Gastroesophageal sphincter (tissue), 3 donors: Measurements from ENCODE around the gene CACNA1I.

Experiments used
- CTCF ChIP-seq, 4 experiments: fragments of 200-600 bp in 2 of 4; fragments of 450-650 bp in 2 of 4; sonication (generic) in 1 of 4; IDR thresholded peaks; one replicate each; pipeline ENCODE4 v1.5.1; 2017 to 2019; ENCODE audit warnings: antibody characterized with exemption in 4 of 4, mild to moderate bottlenecking in 2 of 4, moderate library complexity in 2 of 4
- EP300 ChIP-seq: sonication (generic); formaldehyde crosslinking; IDR thresholded peaks from one replicate; pipeline ENCODE4 v1.6.1; 2017; ENCODE audit warnings: antibody characterized with exemption, mild to moderate bottlenecking
- POLR2AphosphoS5 ChIP-seq: sonication (generic); formaldehyde crosslinking; IDR thresholded peaks from one replicate; pipeline ENCODE4 v1.6.1; 2017; ENCODE audit warnings: antibody characterized with exemption

- no peak for TF ChIP-seq CTCF (IDR thresholded peaks at IDR 0.05)
- no peak for TF ChIP-seq POLR2AphosphoS5
- no peak for TF ChIP-seq EP300
Measured at GRCh38 chr22:39699631-39700360, 129.2 kb downstream of the CACNA1I start.
